ENCODE data around the gene OS9. TPM values are rescaled to one million over a fixed set of nuclear protein-coding genes. Genes with fewer than 3 reads are reported as not detected.

OS9 gene
- total RNA-seq, 1 donor from 2014 or later, result 338 TPM

GRCh38 chr12:57698414-57698813, 4.5 kb downstream of the OS9 start:
- Mint-ChIP-seq H3K36me3 (ENCODE audit: unreplicated experiment) (peaks cover 43% of the 10 kb centered on the region), H3K4me3 (ENCODE audit: unreplicated experiment) (no peak overlapping the region), H3K4me1 (ENCODE audit: unreplicated experiment) (no peaks in the 10 kb centered on the region), H3K27ac (ENCODE audit: unreplicated experiment) (no peak overlapping the region), H3K27me3 (ENCODE audit: unreplicated experiment) (no peaks in the 10 kb centered on the region), H3K9me3 (ENCODE audit: unreplicated experiment) (peaks cover 9% of the 10 kb centered on the region)
- DNase-seq (ENCODE audit: extremely low spot score, unreplicated experiment), result no peak
- no peak for TF ChIP-seq CTCF (IDR thresholded peaks at IDR 0.05)

GRCh38 chr12:57700317-57700716, 6.4 kb downstream of the OS9 start:
- TF ChIP-seq CTCF (IDR thresholded peaks at IDR 0.05), result no peak
- H3K36me3 Mint-ChIP-seq (ENCODE audit: unreplicated experiment), result peaks cover 59% of the 10 kb centered on the region
- no peaks in the 10 kb centered on the region for H3K27me3 Mint-ChIP-seq (ENCODE audit: unreplicated experiment)
- no peak for DNase-seq (ENCODE audit: extremely low spot score, unreplicated experiment)
- H3K27ac Mint-ChIP-seq (ENCODE audit: unreplicated experiment), result no peak overlapping the region
- no peaks in the 10 kb centered on the region for H3K4me1 Mint-ChIP-seq (ENCODE audit: unreplicated experiment)
- no peak overlapping the region for H3K4me3 Mint-ChIP-seq (ENCODE audit: unreplicated experiment)
- peaks cover 15% of the 10 kb centered on the region for H3K9me3 Mint-ChIP-seq (ENCODE audit: unreplicated experiment)

GRCh38 chr12:57707250-57707649, 13.3 kb downstream of the OS9 start:
- no peak for DNase-seq (ENCODE audit: extremely low spot score, unreplicated experiment)
- TF ChIP-seq CTCF (IDR thresholded peaks at IDR 0.05), result no peak
- H3K36me3 Mint-ChIP-seq (ENCODE audit: unreplicated experiment), result peaks cover 46% of the 10 kb centered on the region
- no peaks in the 10 kb centered on the region for H3K4me1 Mint-ChIP-seq (ENCODE audit: unreplicated experiment)
- no peaks in the 10 kb centered on the region for H3K27me3 Mint-ChIP-seq (ENCODE audit: unreplicated experiment)
- H3K4me3 Mint-ChIP-seq (ENCODE audit: unreplicated experiment), result no peak overlapping the region
- peaks cover 21% of the 10 kb centered on the region for H3K9me3 Mint-ChIP-seq (ENCODE audit: unreplicated experiment)
- no peak overlapping the region for H3K27ac Mint-ChIP-seq (ENCODE audit: unreplicated experiment)

GRCh38 chr12:57708296-57708695, 14.4 kb downstream of the OS9 start:
- TF ChIP-seq CTCF (IDR thresholded peaks at IDR 0.05), result no peak
- peaks cover 41% of the 10 kb centered on the region for H3K36me3 Mint-ChIP-seq (ENCODE audit: unreplicated experiment)
- no peaks in the 10 kb centered on the region for H3K4me1 Mint-ChIP-seq (ENCODE audit: unreplicated experiment)
- no peak overlapping the region for H3K4me3 Mint-ChIP-seq (ENCODE audit: unreplicated experiment)
- H3K27ac Mint-ChIP-seq (ENCODE audit: unreplicated experiment), result no peak overlapping the region
- no peaks in the 10 kb centered on the region for H3K27me3 Mint-ChIP-seq (ENCODE audit: unreplicated experiment)
- peaks cover 14% of the 10 kb centered on the region for H3K9me3 Mint-ChIP-seq (ENCODE audit: unreplicated experiment)
- no peak for DNase-seq (ENCODE audit: extremely low spot score, unreplicated experiment)

GRCh38 chr12:57712701-57713100, 18.8 kb downstream of the OS9 start:
- TF ChIP-seq CTCF (IDR thresholded peaks at IDR 0.05), result no peak
- DNase-seq (ENCODE audit: extremely low spot score, unreplicated experiment), result peak; percentile 19

More at GRCh38 chr12:57712701-57713100, 18.8 kb downstream of the OS9 start:
- no peaks in the 10 kb centered on the region for H3K27me3 Mint-ChIP-seq (ENCODE audit: unreplicated experiment)
- peaks cover 6% of the 10 kb centered on the region for H3K9me3 Mint-ChIP-seq (ENCODE audit: unreplicated experiment)
- H3K4me3 Mint-ChIP-seq (ENCODE audit: unreplicated experiment), result no peak overlapping the region
- no peak overlapping the region for H3K27ac Mint-ChIP-seq (ENCODE audit: unreplicated experiment)
- H3K4me1 Mint-ChIP-seq (ENCODE audit: unreplicated experiment), result no peaks in the 10 kb centered on the region
- peaks cover 23% of the 10 kb centered on the region for H3K36me3 Mint-ChIP-seq (ENCODE audit: unreplicated experiment)

Data from osteocyte (in vitro differentiated cells).